Measurements from ENCODE around the gene FGFR2. TPM values are rescaled to one million over a fixed set of nuclear protein-coding genes. Genes with fewer than 3 reads are reported as not detected.

Gene FGFR2
- total RNA-seq, 1 donor from 2014 or later: 15.3 TPM

- no peak overlapping the region for H3K27ac Mint-ChIP-seq (ENCODE audit: unreplicated experiment)
- TF ChIP-seq CTCF (IDR thresholded peaks at IDR 0.05; ENCODE audit: unreplicated experiment): no peak
- DNase-seq (ENCODE audit: low spot score): no peak
- H3K9me3 Mint-ChIP-seq (ENCODE audit: unreplicated experiment): no peaks in the 10 kb centered on the region
- peaks cover 2% of the 10 kb centered on the region for H3K27me3 Mint-ChIP-seq (ENCODE audit: unreplicated experiment)
- no peak overlapping the region for H3K4me3 Mint-ChIP-seq (ENCODE audit: unreplicated experiment)
- H3K4me1 Mint-ChIP-seq (ENCODE audit: unreplicated experiment): peaks cover 17% of the 10 kb centered on the region
- H3K36me3 Mint-ChIP-seq (ENCODE audit: low read depth, unreplicated experiment): no peaks in the 10 kb centered on the region
Observed at GRCh38 chr10:121433965-121434364, 164.3 kb downstream of the FGFR2 start.

DNA sequence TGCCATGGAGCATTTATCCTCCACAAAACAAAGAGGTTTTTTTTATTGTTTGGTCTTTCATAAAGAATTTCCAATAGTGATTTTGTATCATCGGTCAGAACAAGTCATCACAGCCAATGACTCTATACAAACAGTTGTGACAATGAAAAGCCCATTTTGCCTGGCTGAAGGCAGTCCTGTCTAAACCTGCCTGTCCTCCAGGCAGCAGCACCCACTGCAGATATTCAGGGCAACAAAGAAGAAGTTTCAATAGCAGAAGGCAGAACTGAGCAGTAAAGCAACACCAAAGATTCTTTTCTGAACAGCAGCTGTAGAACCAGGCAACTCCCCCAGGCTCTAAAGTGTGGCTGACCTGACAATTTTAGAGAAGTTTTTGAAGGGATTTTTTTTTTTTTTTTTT, 169.4 kb downstream of the FGFR2 start:
- TF ChIP-seq CTCF (IDR thresholded peaks at IDR 0.05; ENCODE audit: unreplicated experiment): no peak
- H3K9me3 Mint-ChIP-seq (ENCODE audit: unreplicated experiment): no peaks in the 10 kb centered on the region
- no peaks in the 10 kb centered on the region for H3K27me3 Mint-ChIP-seq (ENCODE audit: unreplicated experiment)
- no peaks in the 10 kb centered on the region for H3K4me1 Mint-ChIP-seq (ENCODE audit: unreplicated experiment)
- DNase-seq (ENCODE audit: low spot score): no peak
- no peak overlapping the region for H3K27ac Mint-ChIP-seq (ENCODE audit: unreplicated experiment)
- no peaks in the 10 kb centered on the region for H3K36me3 Mint-ChIP-seq (ENCODE audit: low read depth, unreplicated experiment)
- H3K4me3 Mint-ChIP-seq (ENCODE audit: unreplicated experiment): no peak overlapping the region
